Karpas-422 (cell line): ENCODE measurements around the gene D2HGDH. TPM values are rescaled to one million over a fixed set of nuclear protein-coding genes. Genes with fewer than 3 reads are reported as not detected.
"Not testable (repeated sequence)": the region's sequence is repeated elsewhere in the genome, so short reads cannot be mapped to it uniquely, and the experiment has no call there.

Source experiments
- DNase-seq: peaks from one replicate; pipeline ENCODE4 v3.0.0-alpha.2; 2015
- H2AFZ ChIP-seq: fragments of 200-600 bp; sonication (generic); 2 replicates; pipeline ENCODE4 v1.6.1; 2014; ENCODE audit warnings: antibody characterized with exemption, low read length, mixed read lengths
- H3K27ac ChIP-seq: fragments of 200-600 bp; sonication (generic); 2 replicates; pipeline ENCODE4 v1.5.1; 2014; ENCODE audit warnings: mild to moderate bottlenecking, low read length, moderate library complexity
- H3K27me3 ChIP-seq: fragments of 200-600 bp; sonication (generic); 2 replicates; pipeline ENCODE4 v1.6.1; 2014; ENCODE audit warnings: low read length, mixed read lengths
- H3K36me3 ChIP-seq: fragments of 200-600 bp; sonication (generic); 2 replicates; pipeline ENCODE4 v1.6.1; 2014; ENCODE audit warnings: low read length, mixed read lengths; ENCODE audit not compliant: insufficient read depth
- H3K4me1 ChIP-seq: fragments of 200-600 bp; sonication (generic); 2 replicates; pipeline ENCODE4 v1.6.1; 2014; ENCODE audit warnings: mild to moderate bottlenecking, low read length, mixed read lengths
- H3K4me2 ChIP-seq: fragments of 200-600 bp; sonication (generic); 2 replicates; pipeline ENCODE4 v1.6.1; 2014; ENCODE audit warnings: low read length, low read depth, mild to moderate bottlenecking; ENCODE audit not compliant: poor library complexity, severe bottlenecking
- H3K4me3 ChIP-seq: fragments of 200-600 bp; sonication (generic); 2 replicates; pipeline ENCODE4 v1.5.1; 2014; ENCODE audit warnings: mild to moderate bottlenecking, antibody characterized with exemption, low read length, mixed read lengths
- H3K79me2 ChIP-seq: fragments of 200-600 bp; sonication (generic); 2 replicates; pipeline ENCODE4 v1.6.1; 2014; ENCODE audit warnings: mild to moderate bottlenecking, low read length, mixed read lengths
- H3K9ac ChIP-seq: fragments of 200-600 bp; sonication (generic); 2 replicates; pipeline ENCODE4 v1.6.0; 2014; ENCODE audit warnings: low read length
- H3K9me2 ChIP-seq: fragments of 200-600 bp; sonication (generic), shearing (Covaris generic); replicated peaks from 2 replicates; pipeline ENCODE4 v1.6.0; 2014; ENCODE audit warnings: mild to moderate bottlenecking, low read length, moderate library complexity; ENCODE audit not compliant: insufficient read depth
- H3K9me3 ChIP-seq: fragments of 300-700, 200-600 bp; sonication (generic); 2 replicates; pipeline ENCODE4 v1.6.1; 2014; ENCODE audit warnings: low read length, mixed read lengths
- H4K20me1 ChIP-seq: fragments of 200-600 bp; sonication (generic); 2 replicates; pipeline ENCODE4 v1.6.1; 2014; ENCODE audit warnings: mild to moderate bottlenecking, antibody characterized with exemption, low read length, low read depth; ENCODE audit not compliant: insufficient read depth
- total RNA-seq: library from RNA; depleted of rRNA; stranded (reverse); fragments of >200 nt; shearing (Covaris generic); gene quantifications from 2 replicates; pipeline ENCODE4 v1.2.3, GENCODE V29; 2014; ENCODE audit warnings: low replicate concordance

D2HGDH gene
- total RNA-seq, 1 experiment from 2014 or later, result 21.2 TPM

GRCh38 chr2:241777170-241777685 is 42.8 kb downstream of the D2HGDH start:
- Histone ChIP-seq H3K9ac (no peak overlapping the region), H3K4me3 (no peak overlapping the region), H3K4me2 (no peak overlapping the region), H3K9me3 (no peaks in the 10 kb centered on the region), H3K36me3 (no peaks in the 10 kb centered on the region), H4K20me1 (no peaks in the 10 kb centered on the region; the same call in 1 of the 2 replicates), H3K9me2 (no peaks in the 10 kb centered on the region), H3K4me1 (peaks cover 7% of the 10 kb centered on the region), H3K27me3 (no peaks in the 10 kb centered on the region), H3K79me2 (no peaks in the 10 kb centered on the region), H2AFZ (no peak overlapping the region), H3K27ac (no peak overlapping the region)
- DNase-seq, result no peak

- Histone ChIP-seq H3K4me2 (no peak overlapping the region), H3K4me1 (no peaks in the 10 kb centered on the region), H3K4me3 (no peak overlapping the region), H2AFZ (no peak overlapping the region), H3K79me2 (no peaks in the 10 kb centered on the region), H4K20me1 (no peaks in the 10 kb centered on the region; the same call in 1 of the 2 replicates), H3K27ac (no peak overlapping the region), H3K9ac (no peak overlapping the region), H3K36me3 (no peaks in the 10 kb centered on the region), H3K9me3 (no peaks in the 10 kb centered on the region), H3K9me2 (no peaks in the 10 kb centered on the region), H3K27me3 (no peaks in the 10 kb centered on the region)
- no peak for DNase-seq
These were observed 43.5 kb downstream of the D2HGDH start for GRCh38 chr2:241777686-241778627.

- Histone ChIP-seq H3K27ac (no peak overlapping the region), H3K4me2 (no peak overlapping the region), H3K4me1 (no peaks in the 10 kb centered on the region), H2AFZ (no peak overlapping the region), H3K27me3 (no peaks in the 10 kb centered on the region), H3K36me3 (no peaks in the 10 kb centered on the region), H3K9me3 (no peaks in the 10 kb centered on the region), H3K9me2 (no peaks in the 10 kb centered on the region), H3K79me2 (no peaks in the 10 kb centered on the region), H3K4me3 (no peak overlapping the region), H3K9ac (no peak overlapping the region), H4K20me1 (no peaks in the 10 kb centered on the region)
- no peak for DNase-seq
These were observed 46.6 kb downstream of the D2HGDH start for GRCh38 chr2:241780939-241781569.

GRCh38 chr2:241782053-241782452 is 47.6 kb downstream of the D2HGDH start:
- not testable (repeated sequence) for H3K27ac ChIP-seq, H3K9me3 ChIP-seq, DNase-seq, H3K4me2 ChIP-seq, H3K36me3 ChIP-seq, H3K79me2 ChIP-seq, H3K9me2 ChIP-seq, H3K27me3 ChIP-seq, H2AFZ ChIP-seq, H3K4me1 ChIP-seq, H3K4me3 ChIP-seq, H3K9ac ChIP-seq, H4K20me1 ChIP-seq

- Histone ChIP-seq H3K27ac (no peak overlapping the region), H3K4me3 (no peak overlapping the region), H3K9me3 (no peaks in the 10 kb centered on the region), H3K9ac (no peak overlapping the region), H3K4me2 (no peak overlapping the region), H3K79me2 (no peaks in the 10 kb centered on the region), H3K4me1 (no peaks in the 10 kb centered on the region), H3K36me3 (no peaks in the 10 kb centered on the region), H4K20me1 (no peaks in the 10 kb centered on the region), H3K27me3 (no peaks in the 10 kb centered on the region), H3K9me2 (no peaks in the 10 kb centered on the region), H2AFZ (no peak overlapping the region)
- no peak for DNase-seq
These were observed 53.7 kb downstream of the D2HGDH start for GRCh38 chr2:241788135-241788534.

- Histone ChIP-seq H3K4me3 (no peak overlapping the region), H2AFZ (no peak overlapping the region)
These were observed 54.1 kb downstream of the D2HGDH start for GRCh38 chr2:241788572-241788971.

GRCh38 chr2:241791385-241791784 is 57.0 kb downstream of the D2HGDH start:
- not testable (repeated sequence) for H3K27me3 ChIP-seq, H3K9me2 ChIP-seq

More at GRCh38 chr2:241788572-241788971, 54.1 kb downstream of the D2HGDH start:
- no peak for DNase-seq
- no peaks in the 10 kb centered on the region for H3K27me3 ChIP-seq
- no peaks in the 10 kb centered on the region for H3K9me3 ChIP-seq
- H3K4me1 ChIP-seq, result no peaks in the 10 kb centered on the region
- H3K79me2 ChIP-seq, result no peaks in the 10 kb centered on the region
- no peaks in the 10 kb centered on the region for H3K36me3 ChIP-seq
- H3K9me2 ChIP-seq, result no peaks in the 10 kb centered on the region
- H3K9ac ChIP-seq, result no peak overlapping the region
- H3K27ac ChIP-seq, result no peak overlapping the region
- no peaks in the 10 kb centered on the region for H4K20me1 ChIP-seq
- no peak overlapping the region for H3K4me2 ChIP-seq

GRCh38 chr2:241793385-241793784 is 59.0 kb downstream of the D2HGDH start:
- no peaks in the 10 kb centered on the region for H4K20me1 ChIP-seq
- H2AFZ ChIP-seq, result no peak overlapping the region
- H3K79me2 ChIP-seq, result no peaks in the 10 kb centered on the region
- no peak overlapping the region for H3K9ac ChIP-seq
- DNase-seq, result no peak
- no peak overlapping the region for H3K4me3 ChIP-seq
- no peaks in the 10 kb centered on the region for H3K4me1 ChIP-seq
- H3K9me2 ChIP-seq, result no peaks in the 10 kb centered on the region
- no peak overlapping the region for H3K4me2 ChIP-seq
- no peaks in the 10 kb centered on the region for H3K9me3 ChIP-seq
- H3K36me3 ChIP-seq, result no peaks in the 10 kb centered on the region
- H3K27me3 ChIP-seq, result no peaks in the 10 kb centered on the region
- no peak overlapping the region for H3K27ac ChIP-seq

More at GRCh38 chr2:241791385-241791784, 57.0 kb downstream of the D2HGDH start:
- not testable (repeated sequence) for H2AFZ ChIP-seq, H3K4me3 ChIP-seq, H3K36me3 ChIP-seq, H4K20me1 ChIP-seq, H3K4me1 ChIP-seq, H3K4me2 ChIP-seq, H3K9ac ChIP-seq, H3K27ac ChIP-seq, H3K79me2 ChIP-seq, H3K9me3 ChIP-seq, DNase-seq
